ENCODE results near the gene SIGLEC9. TPM values are rescaled to one million over a fixed set of nuclear protein-coding genes. Genes with fewer than 3 reads are reported as not detected.

The SIGLEC9 gene
- total RNA-seq, 1 donor from 2014 or later: 19.0 TPM

- no peak for DNase-seq (ENCODE audit: low spot score)
Observed at GRCh38 chr19:51122112-51122981, 2.4 kb upstream of the SIGLEC9 start.

GRCh38 chr19:51123381-51123800 is 1.3 kb upstream of the SIGLEC9 start:
- no peak for DNase-seq (ENCODE audit: low spot score)

- no peak for DNase-seq (ENCODE audit: low spot score)
Observed at GRCh38 chr19:51123802-51124201, 904 bp upstream of the SIGLEC9 start.

- DNase-seq (ENCODE audit: low spot score): no peak
Observed at GRCh38 chr19:51124216-51124615, 490 bp upstream of the SIGLEC9 start.

- DNase-seq (ENCODE audit: low spot score): peak; percentile 39
Observed at GRCh38 chr19:51125421-51126075, 842 bp downstream of the SIGLEC9 start.

GRCh38 chr19:51127032-51127431 is 2.3 kb downstream of the SIGLEC9 start:
- peak; percentile 89 for DNase-seq (ENCODE audit: low spot score)

- no peak for DNase-seq (ENCODE audit: low spot score)
Observed at GRCh38 chr19:51127755-51128154, 3.0 kb downstream of the SIGLEC9 start.

- DNase-seq (ENCODE audit: low spot score): no peak
Observed at GRCh38 chr19:51128227-51128626, 3.5 kb downstream of the SIGLEC9 start.

- DNase-seq (ENCODE audit: low spot score): no peak
Observed at GRCh38 chr19:51129716-51130115, 5.0 kb downstream of the SIGLEC9 start.

GRCh38 chr19:51131780-51132680 is 7.3 kb downstream of the SIGLEC9 start:
- DNase-seq (ENCODE audit: low spot score): peak; percentile 53

- no peak for DNase-seq (ENCODE audit: low spot score)
Observed at GRCh38 chr19:51135004-51135403, 10.3 kb downstream of the SIGLEC9 start.

GRCh38 chr19:51135986-51136762 is 11.5 kb downstream of the SIGLEC9 start:
- peak; percentile 60 for DNase-seq (ENCODE audit: low spot score)

GRCh38 chr19:51136851-51137551 is 12.3 kb downstream of the SIGLEC9 start:
- DNase-seq (ENCODE audit: low spot score): peak; percentile 67

GRCh38 chr19:51137792-51138425 is 13.2 kb downstream of the SIGLEC9 start:
- DNase-seq (ENCODE audit: low spot score): peak; percentile 60

- peak; percentile 88 for DNase-seq (ENCODE audit: low spot score)
Observed at GRCh38 chr19:51138549-51138979, 13.9 kb downstream of the SIGLEC9 start.

- peak; percentile 8 for DNase-seq (ENCODE audit: low spot score)
Observed at GRCh38 chr19:51139299-51140014, 14.8 kb downstream of the SIGLEC9 start.

- DNase-seq (ENCODE audit: low spot score): peak; percentile 65
Observed at GRCh38 chr19:51140441-51140840, 15.7 kb downstream of the SIGLEC9 start.

- peak; percentile 76 for DNase-seq (ENCODE audit: low spot score)
Observed at GRCh38 chr19:51141181-51141580, 16.5 kb downstream of the SIGLEC9 start.

GRCh38 chr19:51142119-51142518 is 17.4 kb downstream of the SIGLEC9 start, which contains the start of gene SIGLEC7:
Gene SIGLEC7 (plus strand): TSS chr19:51142301. CDS start chr19:51142370, 69 bp downstream.
- peak; percentile 75 for DNase-seq (ENCODE audit: low spot score)

All from mesenteric fat pad (tissue), 1 donor.